NCI-H748 (cell line): Measurements from ENCODE around the gene STAT5B.
"Not testable (repeated sequence)": the region's sequence is repeated elsewhere in the genome, so short reads cannot be mapped to it uniquely, and the experiment has no call there.

Source experiments
- DNase-seq: peaks from one replicate; lab custom pipeline; 2025; ENCODE audit not compliant: unreplicated experiment; lab: John Stamatoyannopoulos, UW

The STAT5B gene

DNA sequence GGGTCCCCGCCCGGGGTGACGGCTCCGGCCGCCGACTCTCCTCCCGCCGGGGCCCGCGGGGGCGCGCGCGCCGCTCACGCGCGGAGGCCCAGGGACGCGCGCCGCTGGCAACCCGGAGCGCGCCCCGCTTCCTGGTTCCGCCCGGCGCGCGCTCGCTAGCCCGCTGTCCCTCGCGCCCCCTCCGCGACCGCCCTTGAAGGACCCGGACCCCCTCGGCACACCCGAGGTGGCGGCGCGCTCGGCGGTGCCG is at the start of gene STAT5B:
Gene STAT5B (minus strand): TSS at position 33 of the 250 bp plus-strand sequence. CDS start 44,264 bp downstream, outside the sequence.
- DNase-seq, result peak; percentile 82

DNA sequence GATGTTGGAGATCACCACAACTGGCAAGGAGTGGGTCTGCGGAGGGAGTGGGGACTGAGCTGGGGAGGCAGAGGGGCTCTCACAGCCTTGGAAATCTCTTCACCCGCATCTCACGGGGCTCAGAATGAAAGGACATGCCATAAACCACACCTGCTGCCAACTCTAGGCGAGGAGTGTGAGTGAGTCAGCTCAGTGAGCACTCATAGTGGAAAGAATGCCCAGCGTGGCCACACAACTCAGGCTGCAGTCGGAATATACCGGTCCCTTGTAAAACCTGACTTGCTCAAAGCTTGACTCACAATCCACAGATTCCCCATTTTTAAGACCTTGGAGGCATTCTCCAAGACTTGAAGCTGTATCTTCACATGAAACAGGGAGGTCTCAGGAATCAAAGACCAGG is 48.8 kb upstream of the STAT5B start:
- no peak for DNase-seq

DNA sequence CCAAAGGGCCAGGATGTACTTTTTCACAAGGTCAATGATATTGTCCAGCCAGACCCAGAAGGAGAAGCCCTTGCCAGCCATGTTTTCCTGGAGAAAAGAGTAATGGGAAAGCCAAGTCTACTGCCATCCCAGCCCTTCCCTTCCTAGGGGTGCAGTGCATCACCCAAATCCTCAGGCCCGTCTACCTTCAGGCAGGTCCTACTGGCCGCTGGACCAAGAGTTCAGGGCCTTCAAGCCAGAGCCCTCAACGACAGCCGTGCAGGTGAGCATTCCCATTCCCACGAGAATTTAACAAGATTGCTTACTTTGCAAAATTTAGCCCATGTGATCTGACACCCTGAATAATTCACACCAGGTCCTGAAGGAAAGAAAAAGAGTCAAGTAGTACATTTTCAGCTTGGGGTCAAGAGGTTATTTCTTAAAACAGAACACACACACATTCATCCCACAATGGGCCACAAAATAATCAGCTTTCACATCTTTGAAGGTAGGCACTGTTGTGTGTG is 47.1 kb upstream of the STAT5B start:
- no peak for DNase-seq

DNA sequence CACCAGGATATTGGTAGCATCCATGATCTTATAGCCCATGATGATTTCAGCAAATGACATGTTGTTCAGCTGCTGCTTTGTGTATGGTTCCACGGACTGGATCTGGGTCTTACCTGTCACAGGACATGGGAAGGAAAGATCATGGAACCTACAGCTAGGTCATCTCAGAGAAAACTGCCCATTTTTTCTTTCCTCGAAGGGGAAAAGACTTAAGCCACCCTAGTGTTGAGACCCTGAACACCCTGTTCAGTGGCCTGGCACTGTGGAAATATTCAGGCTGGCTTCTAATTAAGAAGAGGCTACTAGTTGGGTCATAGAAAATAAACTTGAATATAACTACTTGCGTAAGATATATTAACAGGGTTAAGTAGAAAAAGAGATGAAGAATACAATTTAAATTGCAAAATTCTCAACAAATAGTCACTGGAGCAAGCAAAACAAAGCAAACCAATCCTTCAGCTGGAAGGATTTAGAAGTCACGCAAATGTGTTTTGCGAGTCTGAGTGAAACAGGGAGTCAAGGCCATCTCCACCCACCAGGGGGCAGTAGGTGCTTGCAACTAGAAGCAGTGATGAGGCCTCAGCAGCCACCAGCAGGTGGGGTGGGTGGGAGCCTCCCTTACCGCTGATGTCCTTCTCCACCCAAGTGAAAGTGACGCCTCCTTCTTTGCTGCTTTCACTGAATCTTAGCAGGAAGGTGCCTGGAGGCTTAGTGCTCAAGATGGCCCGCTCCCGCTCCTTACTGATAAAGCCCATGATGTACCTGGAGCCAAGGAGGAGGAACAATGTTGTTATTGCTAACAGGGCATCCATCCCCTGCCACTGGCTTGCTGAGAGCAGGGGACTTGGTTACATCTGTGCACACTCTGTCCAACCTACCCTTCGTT is 46.4 kb upstream of the STAT5B start:
- DNase-seq, result peak; percentile 85

DNA sequence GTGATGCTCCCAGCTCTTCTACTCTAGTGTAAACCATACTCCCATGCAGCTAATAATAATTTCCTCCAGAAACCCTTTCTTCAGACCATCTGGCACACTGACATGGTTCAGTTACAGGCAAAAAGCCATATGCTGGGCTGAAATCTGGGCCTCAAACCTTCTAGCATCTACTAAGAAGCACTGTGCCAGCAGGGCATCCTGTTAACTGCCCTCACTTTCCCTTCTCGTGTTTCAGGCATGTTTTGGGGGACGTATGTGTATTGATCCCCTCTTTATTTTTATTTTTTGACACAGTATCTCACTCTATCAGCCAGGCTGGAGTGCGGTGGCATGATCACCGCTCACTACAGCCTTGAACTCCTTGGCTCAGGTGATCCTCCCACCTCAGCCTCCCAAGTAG is 45.4 kb upstream of the STAT5B start:
- DNase-seq, result no peak

DNA sequence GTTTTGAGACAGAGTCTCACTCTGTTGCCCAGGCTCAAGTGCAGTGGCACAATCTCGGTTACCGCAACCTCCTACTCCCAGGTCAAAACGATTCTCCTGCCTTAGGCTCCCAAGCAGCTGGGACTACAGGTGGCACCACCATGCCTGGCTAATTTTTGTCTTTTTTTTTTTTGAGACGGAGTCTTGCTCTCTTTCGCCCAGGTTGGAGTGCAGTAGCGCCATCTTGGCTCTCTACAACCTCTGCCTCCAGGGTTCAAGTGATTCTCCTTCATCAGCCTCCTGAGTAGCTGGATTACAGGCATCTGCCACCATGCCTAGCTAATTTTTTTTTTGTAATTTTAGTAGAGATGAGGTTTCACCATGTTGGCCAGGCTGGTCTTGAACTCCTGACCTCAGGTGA is 41.8 kb upstream of the STAT5B start:
- not testable (repeated sequence) for DNase-seq

DNA sequence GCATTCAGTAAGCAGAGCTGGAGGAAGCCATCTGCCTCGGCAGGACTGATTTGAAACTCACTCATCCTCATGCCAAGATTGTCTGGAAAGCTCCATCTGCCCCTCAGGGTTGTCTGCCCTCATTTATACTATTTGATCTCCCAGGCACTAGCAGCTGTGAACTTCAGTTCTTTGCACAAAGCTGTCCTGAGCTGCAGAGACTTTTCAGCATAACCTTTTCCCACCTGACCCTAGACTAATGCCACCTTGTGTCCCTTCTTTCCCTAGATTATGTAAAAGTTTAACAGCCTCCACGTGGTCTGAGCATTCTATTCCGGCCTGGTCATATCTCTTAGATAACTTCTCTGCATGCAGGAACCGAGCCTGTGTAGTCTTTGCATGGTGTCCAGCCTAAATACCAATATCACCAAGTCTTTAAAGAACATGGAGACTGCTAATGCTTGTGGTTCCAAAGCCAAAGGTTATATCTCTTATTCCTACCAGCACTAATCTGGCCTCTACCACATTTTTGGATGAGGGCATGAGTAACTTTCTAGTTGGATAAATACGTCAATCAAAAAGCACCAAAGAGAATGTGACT is 41.2 kb upstream of the STAT5B start:
- no peak for DNase-seq

DNA sequence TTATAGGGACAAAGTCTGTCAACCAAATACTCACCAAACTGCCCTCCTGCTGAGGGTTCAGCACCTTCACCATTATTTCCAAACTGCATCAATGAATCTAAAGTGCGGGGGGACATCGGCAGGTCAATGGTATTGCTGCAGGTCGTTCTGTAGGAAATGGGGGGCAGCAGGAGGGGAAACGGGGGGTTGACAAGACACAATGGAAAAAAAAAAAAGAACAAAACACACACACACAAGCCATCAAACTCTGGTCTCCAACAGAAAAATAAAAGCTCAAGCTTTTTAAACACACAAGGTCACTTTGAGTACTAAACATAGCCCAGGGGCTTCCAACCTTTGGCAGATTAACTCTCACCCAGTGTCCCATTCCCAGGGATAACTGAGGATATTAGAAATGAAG is 40.6 kb upstream of the STAT5B start:
- DNase-seq, result no peak

DNA sequence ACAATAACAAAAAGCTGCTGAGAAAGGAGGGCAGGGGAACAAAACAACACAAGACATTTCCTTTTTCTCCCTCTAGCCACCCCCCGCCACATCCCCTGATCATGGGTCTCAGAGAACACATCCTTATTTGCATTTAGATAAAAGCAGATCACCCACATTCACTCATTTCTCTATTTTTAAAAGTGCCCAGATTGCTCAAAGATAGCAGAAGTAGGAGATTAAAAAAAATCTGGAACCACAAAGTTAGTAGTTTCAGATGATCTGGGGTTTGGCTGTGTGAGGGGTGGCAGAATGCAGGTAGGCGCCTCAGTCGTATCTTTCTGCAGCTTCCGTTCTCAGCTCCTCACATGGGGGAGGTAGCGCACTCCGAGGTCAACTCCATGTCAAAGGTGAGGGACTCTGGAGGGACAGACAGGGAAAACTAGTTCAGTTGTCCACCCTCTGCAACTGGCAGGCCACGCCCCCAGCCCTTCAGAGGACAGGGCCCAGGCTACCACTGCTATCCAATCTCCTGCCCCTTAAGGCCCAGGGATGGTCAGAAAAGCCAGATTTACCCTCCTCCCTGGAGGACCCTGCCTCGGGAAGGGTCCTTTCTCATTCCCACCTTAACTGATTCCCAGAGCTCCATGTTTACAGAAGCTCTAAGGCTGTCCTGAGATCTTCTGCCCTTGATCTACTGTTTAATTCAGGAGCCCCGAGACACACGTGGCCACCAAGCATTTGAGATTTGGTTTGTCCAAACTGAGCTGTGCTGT is 39.4 kb upstream of the STAT5B start:
- DNase-seq, result no peak

DNA sequence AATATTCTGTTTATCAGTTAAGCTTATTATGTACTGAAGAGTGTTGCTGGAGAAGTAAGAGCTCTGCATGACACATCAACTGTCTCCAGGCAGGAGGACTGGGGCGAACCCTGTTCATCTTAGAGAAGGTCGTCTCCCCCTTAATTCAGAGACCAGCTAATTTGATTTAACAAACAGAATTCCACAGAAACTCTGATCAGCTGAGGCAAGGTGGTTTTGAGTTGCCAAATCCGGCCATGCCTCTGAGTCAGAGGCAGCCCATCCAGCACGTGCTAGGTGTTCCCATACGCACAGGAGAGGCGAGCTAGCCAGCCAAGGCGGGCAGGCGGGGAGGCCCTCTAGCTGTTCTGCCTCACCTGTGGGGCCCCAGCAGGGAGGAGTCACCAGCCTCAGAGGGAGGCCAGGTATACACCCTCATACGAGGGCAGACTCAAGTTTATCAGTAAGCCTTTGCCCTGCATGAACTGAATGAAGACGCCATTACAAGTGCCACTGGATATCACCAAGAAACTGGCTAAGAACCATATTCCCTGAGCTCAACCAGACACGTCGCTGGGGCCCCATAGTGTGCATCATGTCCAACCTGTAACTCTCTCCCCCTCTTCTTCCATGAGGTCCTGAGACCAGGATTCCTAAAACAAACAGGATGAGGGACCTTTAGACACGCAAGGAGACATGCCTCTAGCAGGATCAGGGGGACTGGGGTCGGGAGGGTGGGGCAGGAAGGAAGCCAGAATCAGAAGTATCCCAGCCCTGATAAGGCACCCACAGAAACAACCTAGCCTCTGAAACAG is 37.8 kb upstream of the STAT5B start:
- DNase-seq, result no peak

DNA sequence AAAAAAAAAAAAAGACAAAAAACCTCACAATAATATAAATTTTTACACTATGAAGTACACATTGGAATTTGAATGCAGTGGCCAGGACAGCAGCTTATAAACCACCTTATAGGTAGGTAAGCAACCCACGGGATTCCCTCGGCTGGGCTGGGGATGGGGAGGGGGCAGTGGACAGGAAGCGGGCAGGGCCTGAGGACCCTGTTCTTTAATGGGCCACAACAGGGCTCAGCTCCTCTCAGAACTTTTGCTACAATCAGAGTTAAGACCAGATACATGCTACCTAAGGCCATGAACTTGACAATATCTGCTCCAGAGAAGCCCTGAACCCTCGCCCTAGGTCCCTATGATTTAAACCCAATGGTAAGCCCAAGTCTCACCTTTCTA is 37.2 kb upstream of the STAT5B start:
- DNase-seq, result no peak

DNA sequence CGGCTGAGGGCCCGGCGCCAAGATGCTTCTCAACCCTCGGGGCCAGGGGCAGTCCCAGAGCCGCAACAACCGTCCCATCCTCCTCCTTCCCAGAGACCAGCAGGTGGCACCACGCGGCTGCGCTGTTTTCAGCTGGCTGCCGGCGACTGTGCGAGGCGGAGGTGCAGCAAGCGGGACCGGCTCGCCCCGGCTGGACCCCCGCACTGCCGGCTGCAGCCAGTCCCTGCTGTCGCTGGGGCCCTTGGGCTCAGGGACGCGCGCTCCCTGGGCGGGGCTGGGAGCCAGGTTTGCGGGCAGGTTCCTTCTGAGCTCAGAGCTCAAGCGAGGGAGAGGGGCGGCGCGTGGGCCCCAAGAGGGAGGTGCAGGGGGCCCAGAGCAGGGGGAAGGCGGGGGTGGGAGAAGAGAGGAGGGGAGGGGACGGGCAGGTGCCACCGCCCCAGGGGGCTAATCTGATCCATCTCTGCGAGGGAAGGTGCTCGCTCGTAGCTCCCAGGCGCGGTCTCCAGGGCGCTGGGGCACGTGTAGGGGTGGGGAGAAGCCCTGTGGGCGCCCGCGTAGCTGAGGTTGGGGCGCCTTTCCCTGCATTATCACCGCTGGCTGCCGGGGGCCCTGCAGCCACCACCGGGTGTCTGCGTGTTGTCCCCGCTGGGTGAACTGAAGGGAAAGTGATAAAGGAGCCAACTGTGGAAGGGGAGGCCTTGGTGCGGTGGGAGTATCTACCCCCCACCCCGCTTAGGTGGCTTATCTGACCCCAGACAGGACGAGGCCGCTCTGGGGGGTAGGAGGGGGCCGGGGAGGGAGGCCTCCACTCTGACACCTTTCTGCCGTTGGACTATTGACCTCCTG is 36.3 kb upstream of the STAT5B start:
- peak; percentile 64 for DNase-seq

DNA sequence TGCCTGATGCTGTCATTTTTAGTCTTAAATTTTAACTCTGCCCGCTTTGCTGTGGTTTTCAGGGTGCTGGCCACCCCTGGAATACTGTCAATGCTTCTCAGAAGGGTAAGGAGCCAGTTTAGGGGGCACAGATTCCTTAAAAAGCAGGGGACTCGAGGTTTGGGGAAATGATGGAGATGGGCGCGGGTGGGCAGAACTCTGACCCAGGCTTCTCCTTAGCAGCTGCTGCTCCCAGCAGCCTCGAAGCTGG is 35.8 kb upstream of the STAT5B start:
- DNase-seq, result no peak

DNA sequence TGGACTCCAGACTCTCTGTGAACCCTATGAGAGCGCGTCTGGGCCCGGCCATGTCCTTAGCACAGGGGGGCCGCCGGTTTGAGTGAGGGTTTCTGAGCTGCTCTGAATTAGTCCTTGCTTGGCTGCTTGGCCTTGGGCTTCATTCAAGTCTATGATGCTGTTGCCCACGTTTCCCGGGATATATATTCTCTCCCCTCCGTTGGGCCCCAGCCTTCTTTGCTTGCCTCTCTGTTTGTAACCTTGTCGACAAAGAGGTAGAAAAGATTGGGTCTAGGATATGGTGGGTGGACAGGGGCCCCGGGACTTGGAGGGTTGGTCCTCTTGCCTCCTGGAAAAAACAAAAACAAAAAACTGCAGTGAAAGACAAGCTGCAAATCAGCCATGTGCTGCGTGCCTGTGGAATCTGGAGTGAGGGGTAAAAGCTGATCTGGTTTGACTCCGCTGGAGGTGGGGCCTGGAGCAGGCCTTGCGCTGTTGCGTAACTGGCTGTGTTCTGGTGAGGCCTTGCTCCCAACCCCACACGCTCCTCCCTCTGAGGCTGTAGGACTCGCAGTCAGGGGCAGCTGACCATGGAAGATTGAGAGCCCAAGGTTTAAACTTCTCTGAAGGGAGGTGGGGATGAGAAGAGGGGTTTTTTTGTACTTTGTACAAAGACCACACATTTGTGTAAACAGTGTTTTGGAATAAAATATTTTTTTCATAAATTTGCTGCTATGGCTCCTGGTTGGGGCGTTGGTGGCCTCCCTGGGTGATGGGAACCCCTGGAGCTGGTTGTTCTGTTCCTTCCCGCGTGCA is 35.2 kb upstream of the STAT5B start:
- no peak for DNase-seq

DNA sequence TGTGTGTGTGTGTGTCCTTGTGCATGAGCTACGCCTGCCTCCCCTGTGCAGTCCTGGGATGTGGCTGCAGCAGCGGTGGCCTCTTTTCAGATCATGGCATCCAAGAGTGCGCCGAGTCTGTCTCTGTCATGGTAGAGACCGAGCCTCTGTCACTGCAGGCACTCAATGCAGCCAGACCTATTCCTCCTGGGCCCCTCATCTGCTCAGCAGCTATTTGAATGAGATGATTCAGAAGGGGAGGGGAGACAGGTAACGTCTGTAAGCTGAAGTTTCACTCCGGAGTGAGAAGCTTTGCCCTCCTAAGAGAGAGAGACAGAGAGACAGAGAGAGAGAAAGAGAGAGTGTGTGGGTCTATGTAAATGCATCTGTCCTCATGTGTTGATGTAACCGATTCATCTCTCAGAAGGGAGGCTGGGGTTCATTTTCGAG is 34.6 kb upstream of the STAT5B start:
- DNase-seq, result no peak

DNA sequence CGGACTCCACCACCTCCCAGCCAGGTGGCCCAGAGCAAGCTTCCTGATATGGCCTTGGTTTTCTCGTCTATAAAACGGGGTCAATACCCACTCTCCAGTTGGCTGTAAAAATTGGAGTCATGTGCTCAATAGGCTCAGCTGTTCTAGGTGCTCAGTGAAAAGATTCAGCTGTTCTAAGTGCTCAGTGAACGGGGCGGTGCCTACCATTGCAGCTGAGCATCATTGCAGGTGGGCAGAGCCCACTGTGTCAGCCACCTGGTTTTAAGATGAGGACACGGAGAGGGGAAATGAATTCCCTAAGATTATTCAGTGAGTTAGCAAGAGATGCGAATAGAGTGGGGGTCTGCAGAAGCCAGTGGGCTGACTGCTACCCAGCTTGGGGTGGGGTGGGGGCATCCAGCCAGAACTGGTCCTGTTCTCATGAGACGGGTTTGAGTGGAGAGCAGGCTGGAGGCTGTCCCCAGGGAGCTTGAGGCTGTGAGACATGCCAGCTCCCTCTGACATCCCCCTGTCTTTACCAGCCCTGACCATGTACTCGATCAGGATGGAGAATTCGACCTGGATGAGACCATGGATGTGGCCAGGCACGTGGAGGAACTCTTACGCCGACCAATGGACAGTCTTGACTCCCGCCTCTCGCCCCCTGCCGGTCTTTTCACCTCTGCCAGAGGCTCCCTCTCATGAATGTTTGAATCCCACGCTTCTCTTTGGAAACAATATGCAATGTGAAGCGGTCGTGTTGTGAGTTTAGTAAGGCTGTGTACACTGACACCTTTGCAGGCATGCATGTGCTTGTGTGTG is 34.0 kb upstream of the STAT5B start:
- DNase-seq, result peak; percentile 12

DNA sequence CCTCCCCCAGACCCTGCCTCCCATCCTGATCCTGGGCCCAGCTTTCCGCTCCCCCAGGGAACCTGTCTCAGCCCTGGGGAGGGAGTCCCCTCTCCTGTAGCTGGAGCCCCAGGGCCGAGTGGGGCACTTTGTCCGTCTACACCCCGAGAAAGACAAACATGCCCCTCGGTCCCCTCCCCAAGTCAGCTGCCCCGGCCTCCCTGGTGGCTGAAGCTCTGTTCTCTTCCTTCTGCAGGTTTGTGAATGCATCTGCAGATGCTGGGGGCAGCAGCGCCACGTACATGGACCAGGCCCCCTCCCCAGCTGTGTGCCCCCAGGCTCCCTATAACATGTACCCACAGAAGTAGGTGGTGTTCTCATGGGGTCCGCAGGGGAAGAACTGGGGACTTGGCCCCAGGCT is 33.0 kb upstream of the STAT5B start:
- DNase-seq, result no peak

DNA sequence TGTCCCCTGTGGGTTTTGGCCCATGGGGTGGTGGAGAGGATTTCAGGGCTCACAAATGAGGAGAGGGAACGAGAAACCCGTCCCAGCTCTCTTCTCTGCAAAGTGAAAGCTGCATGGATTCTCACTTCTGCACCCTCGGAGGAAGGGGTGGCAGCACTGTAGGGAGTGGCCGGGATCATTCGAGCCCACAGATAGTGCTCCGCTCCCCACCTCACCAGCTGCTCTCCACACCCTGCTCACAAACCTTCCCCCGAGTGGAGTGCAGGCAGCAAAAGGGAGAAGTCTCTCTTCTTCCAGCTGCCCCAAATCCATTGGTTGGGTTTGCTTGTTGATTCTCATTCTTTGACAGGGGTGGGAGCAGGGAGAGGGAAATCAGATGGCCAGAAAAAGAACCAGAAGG is 32.3 kb upstream of the STAT5B start:
- no peak for DNase-seq

DNA sequence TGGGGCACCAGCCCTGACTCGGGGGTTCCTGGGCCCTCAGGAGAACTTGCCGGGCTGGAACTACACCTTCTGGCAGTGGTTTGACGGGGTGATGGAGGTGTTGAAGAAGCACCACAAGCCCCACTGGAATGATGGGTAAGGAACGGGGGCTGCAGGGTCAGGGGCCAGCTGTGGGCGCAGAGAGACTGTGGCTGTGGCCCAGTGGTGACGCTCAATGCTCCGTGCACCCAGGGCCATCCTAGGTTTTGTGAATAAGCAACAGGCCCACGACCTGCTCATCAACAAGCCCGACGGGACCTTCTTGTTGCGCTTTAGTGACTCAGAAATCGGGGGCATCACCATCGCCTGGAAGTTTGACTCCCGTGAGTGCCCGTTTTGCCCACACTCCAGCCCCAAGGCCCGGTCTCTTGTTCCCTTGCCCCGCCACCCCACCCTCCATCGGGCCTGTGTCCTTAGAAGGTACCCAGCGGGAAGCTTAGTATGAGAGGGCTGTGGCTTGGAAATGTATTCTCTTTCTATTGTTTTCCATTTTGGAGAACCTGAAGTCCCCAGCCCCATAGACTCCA is 31.3 kb upstream of the STAT5B start:
- no peak for DNase-seq
